KOPT-K1 (cell line): ENCODE results near the gene TMEM81.

Experiments used
- H3K27ac ChIP-seq: fragments of 200-600 bp; sonication (generic); 2 replicates; pipeline ENCODE4 v1.5.1; 2016; ENCODE audit warnings: antibody characterized with exemption, mild to moderate bottlenecking, low read depth, low read length; ENCODE audit not compliant: poor library complexity, severe bottlenecking
- H3K36me3 ChIP-seq: fragments of 200-600 bp; sonication (generic); 2 replicates; pipeline ENCODE4 v1.5.1; 2017; ENCODE audit warnings: antibody characterized with exemption, mild to moderate bottlenecking, low read length, moderate library complexity; ENCODE audit not compliant: insufficient read depth
- H3K9me3 ChIP-seq: fragments of 200-600 bp; sonication (generic); 2 replicates; pipeline ENCODE4 v1.5.1; 2017; ENCODE audit warnings: antibody characterized with exemption, low read length, mild to moderate bottlenecking; ENCODE audit not compliant: insufficient read depth, poor library complexity, severe bottlenecking

The TMEM81 gene

GRCh38 chr1:205069371-205070125 is 14.7 kb downstream of the TMEM81 start:
- no peak overlapping the region for H3K27ac ChIP-seq
- H3K9me3 ChIP-seq, result no peaks in the 10 kb centered on the region
- no peaks in the 10 kb centered on the region for H3K36me3 ChIP-seq

DNA sequence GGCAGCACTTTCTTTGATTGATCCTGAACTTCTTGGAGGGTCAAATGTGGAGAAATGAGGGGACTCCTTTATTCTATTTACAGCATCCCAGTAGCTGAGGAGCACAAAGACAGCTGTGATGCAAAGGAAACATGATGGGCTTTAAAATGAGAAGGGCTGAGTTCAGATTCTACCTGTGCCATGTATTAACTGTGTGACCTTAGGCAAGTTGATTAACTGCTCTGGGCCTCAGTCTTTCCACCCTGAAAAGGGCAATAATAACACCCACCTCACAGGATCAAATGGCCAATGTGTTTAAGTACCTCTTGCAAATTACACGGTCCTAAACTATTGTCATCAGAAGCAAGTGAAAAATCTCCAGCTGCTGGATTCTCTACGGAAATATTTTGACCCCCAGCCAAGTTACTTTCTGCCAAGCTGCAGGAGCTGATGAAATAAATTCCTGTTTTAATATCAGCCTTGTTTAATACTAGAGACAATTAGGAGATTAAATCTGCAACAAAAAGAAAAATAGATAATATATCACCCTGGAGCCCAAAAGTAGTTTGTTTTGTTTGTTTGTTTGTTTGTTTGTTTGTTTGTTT is 15.7 kb downstream of the TMEM81 start:
- Histone ChIP-seq H3K27ac (no peak overlapping the region), H3K36me3 (no peaks in the 10 kb centered on the region), H3K9me3 (no peaks in the 10 kb centered on the region)

GRCh38 chr1:205068001-205068400 is 16.3 kb downstream of the TMEM81 start:
- no peaks in the 10 kb centered on the region for H3K36me3 ChIP-seq
- H3K9me3 ChIP-seq, result no peaks in the 10 kb centered on the region

DNA sequence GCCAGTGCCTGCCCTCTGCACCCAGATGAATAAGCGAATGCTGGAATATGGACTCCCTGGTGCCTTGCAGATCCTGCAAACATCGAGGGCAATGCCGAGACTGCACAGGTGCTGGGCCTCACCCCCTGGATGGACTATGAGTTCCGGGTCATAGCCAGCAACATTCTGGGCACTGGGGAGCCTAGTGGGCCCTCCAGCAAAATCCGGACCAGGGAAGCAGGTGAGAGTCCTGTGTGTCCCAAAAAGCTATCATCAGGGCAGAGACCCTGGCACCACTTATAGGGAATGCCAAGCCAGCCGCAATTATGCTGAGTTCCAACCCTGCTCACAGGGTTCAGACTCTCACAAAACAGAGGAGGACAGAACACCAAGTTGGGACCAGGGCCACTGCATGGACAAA is 17.2 kb downstream of the TMEM81 start:
- H3K9me3 ChIP-seq, result no peaks in the 10 kb centered on the region
- H3K36me3 ChIP-seq, result no peaks in the 10 kb centered on the region
- no peak overlapping the region for H3K27ac ChIP-seq

More at GRCh38 chr1:205068001-205068400, 16.3 kb downstream of the TMEM81 start:
- H3K27ac ChIP-seq, result no peak overlapping the region

DNA sequence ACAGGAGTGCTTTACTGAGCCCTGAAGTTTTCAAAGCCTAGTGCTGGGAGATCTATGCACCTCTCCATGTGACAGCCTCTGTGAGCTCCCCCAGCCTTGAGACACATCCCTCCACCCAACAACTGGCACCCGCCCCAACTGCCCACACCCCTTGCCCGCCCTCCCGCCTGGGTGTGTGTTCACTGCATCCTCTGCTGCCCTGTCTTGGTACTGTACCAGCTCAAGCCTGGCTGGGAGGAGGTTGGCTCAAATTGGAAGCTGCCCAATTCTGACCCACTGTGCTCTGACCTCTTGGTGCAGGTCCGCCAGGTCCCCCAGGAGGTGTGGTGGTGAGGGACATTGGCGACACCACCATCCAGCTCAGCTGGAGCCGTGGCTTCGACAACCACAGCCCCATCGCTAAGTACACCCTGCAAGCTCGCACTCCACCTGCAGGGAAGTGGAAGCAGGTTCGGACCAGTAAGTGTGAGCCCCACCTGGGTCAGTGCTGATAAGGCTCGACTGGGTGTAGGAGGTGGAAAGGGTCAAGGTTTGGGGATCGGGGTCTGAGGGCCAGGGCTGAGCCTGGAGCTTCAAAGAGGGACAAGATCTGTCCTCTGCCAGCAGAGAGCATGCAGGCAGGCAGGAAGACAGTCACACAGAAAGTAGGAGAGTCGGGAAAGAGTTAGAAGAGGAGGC is 18.0 kb downstream of the TMEM81 start:
- Histone ChIP-seq H3K36me3 (no peaks in the 10 kb centered on the region), H3K9me3 (no peaks in the 10 kb centered on the region), H3K27ac (no peak overlapping the region)

DNA sequence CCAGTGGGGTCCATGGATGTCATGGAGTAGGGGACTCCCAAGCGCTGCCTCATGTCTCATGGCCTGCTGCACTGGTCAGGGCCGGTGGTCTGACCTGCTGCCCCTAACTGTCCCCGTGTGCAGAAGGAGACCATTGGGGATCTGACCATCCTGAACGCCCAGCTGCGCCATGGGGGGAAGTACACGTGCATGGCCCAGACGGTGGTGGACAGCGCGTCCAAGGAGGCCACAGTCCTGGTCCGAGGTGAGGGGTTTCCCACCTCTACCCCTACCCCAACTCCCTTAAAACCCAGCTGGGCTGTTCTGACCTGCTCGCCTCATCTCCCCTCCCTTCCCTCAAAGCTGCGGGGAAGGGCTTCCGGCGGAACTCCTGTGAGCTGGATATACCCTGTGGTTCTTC is 18.6 kb downstream of the TMEM81 start:
- no peak overlapping the region for H3K27ac ChIP-seq
- no peaks in the 10 kb centered on the region for H3K36me3 ChIP-seq
- H3K9me3 ChIP-seq, result no peaks in the 10 kb centered on the region

DNA sequence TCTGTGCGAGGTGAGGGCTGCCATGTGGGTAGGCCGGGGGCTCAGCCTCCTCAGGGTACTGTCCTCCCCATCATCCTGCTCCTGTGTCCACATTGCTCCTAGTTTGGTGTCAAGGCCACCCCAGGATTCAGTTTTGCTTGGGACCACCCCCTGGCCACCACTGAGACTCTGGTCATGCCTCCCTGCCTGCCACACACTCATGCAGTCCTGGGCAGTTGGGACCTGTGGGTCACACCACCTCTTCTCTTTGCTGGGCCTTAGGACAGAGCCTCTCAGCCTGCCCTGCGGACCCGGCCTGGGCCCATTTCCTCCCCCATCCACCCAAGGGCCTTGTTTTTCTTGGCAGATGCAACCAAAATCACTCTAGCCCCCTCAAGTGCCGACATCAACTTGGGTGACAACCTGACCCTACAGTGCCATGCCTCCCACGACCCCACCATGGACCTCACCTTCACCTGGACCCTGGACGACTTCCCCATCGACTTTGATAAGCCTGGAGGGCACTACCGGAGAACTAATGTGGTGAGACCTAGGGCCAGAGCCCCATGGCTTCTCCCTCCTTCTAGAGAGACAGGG is 19.4 kb downstream of the TMEM81 start:
- Histone ChIP-seq H3K27ac (no peak overlapping the region), H3K9me3 (no peaks in the 10 kb centered on the region), H3K36me3 (no peaks in the 10 kb centered on the region)

DNA sequence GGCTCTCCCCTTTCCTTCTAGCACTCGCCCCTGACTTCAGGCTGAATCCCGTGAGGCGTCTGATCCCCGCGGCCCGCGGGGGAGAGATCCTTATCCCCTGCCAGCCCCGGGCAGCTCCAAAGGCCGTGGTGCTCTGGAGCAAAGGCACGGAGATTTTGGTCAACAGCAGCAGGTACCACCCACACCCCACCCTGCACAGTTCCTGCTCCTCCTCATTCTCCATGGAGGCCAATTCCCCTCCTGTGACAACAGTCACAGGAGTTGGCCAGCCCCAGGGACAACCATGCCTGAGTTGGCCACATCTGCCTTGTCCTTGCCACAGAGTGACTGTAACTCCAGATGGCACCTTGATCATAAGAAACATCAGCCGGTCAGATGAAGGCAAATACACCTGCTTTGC is 20.0 kb downstream of the TMEM81 start:
- no peaks in the 10 kb centered on the region for H3K9me3 ChIP-seq

DNA sequence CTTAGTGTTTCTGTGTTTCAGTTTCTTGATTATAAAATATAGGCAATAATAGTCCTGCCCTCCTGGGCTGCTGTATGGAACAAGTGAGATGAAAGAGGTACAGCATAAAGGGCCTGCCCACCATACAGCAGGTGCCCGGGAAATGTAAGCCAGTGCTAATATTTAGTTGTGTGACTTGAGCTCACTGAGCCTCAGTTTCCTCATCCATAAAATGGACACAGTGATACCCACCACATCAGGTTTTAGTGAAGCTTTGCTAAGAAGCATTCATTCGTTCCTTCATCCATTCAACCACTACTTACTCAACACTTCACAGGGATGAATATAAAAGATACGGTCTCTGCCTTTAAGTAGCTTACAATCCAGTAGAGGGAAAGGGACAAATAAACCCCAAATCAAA is 21.4 kb downstream of the TMEM81 start:
- Histone ChIP-seq H3K27ac (no peak overlapping the region), H3K36me3 (no peaks in the 10 kb centered on the region), H3K9me3 (no peaks in the 10 kb centered on the region)

More for the DNA sequence above, 20.0 kb downstream of the TMEM81 start:
- no peak overlapping the region for H3K27ac ChIP-seq
- H3K36me3 ChIP-seq, result no peaks in the 10 kb centered on the region

DNA sequence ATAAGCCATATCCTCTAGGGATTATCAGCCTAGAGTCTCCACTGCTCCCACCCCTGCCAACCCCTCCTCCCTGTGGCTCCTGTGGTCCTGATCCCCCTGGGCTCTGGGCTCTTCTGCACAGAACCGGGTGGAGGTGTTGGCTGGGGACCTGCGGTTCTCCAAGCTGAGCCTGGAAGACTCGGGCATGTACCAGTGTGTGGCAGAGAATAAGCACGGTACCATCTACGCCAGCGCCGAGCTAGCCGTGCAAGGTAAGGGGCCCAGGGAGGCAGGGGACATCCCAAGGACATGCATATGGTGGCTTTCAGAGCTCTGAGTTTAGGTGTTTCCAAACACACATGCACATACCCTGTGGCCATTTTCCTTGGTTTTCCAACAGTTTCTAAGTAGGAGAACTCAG is 21.9 kb downstream of the TMEM81 start:
- no peaks in the 10 kb centered on the region for H3K9me3 ChIP-seq
- no peak overlapping the region for H3K27ac ChIP-seq
- no peaks in the 10 kb centered on the region for H3K36me3 ChIP-seq

- H3K9me3 ChIP-seq, result no peaks in the 10 kb centered on the region
- no peak overlapping the region for H3K27ac ChIP-seq
- H3K36me3 ChIP-seq, result no peaks in the 10 kb centered on the region
Measured at GRCh38 chr1:205061665-205062069, 22.6 kb downstream of the TMEM81 start.

- Histone ChIP-seq H3K9me3 (no peaks in the 10 kb centered on the region), H3K36me3 (no peaks in the 10 kb centered on the region), H3K27ac (no peak overlapping the region)
Measured at GRCh38 chr1:205061227-205061626, 23.0 kb downstream of the TMEM81 start.

DNA sequence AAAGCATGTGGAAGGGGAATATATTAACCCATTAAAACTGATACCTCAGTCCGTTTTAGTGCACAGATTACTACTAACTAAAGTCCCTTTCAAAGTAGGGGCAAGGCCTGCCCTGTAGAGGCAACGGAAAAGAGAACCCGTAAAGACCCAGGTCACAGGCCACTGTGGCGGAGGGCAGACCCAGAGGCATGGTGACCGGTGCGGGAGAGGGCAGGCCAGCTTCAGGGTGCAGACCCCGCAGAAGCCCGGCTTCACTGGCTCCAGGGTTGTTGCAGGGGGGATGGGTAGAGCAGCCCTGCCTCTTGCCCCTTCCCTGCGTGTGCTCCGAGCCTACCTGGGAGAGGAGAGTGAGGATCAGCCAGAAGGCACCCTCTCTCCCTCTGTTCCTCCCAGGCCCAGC is 23.5 kb downstream of the TMEM81 start:
- Histone ChIP-seq H3K27ac (no peak overlapping the region), H3K9me3 (no peaks in the 10 kb centered on the region), H3K36me3 (no peaks in the 10 kb centered on the region)

DNA sequence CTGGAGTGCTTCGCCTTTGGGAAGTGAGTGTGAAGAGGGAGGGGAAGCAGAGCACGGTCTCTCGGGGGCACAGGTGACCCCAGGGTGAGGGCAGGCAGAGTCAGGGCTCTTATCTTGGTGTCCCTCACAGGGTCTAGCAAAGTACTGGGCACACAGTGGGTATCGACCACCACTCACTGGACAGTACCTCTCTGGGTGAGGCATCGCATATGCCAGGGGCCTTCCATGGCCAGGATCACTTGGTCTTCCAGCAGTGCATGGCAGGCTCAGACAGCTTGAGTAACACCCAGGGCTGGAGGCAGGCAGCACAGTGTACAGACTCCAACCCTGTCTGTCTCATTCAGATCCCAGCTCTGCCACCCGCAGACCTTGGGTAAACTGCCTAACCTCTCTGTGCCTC is 24.6 kb downstream of the TMEM81 start:
- H3K36me3 ChIP-seq, result no peaks in the 10 kb centered on the region
- no peaks in the 10 kb centered on the region for H3K9me3 ChIP-seq
- no peak overlapping the region for H3K27ac ChIP-seq

DNA sequence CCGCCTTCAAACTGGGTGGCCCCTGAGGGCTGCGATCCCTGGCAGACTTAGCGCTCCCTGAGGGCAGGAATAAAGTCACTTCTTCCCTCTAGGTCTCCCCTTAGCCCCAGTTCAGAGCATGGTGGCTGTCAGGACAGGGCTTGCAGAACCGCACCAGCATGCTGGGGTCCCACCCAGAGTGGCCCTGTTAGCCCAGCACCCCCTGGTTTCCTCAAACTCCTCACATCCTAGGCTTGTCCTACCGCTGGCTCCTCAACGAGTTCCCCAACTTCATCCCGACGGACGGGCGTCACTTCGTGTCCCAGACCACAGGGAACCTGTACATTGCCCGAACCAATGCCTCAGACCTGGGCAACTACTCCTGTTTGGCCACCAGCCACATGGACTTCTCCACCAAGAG is 25.4 kb downstream of the TMEM81 start:
- Histone ChIP-seq H3K36me3 (no peaks in the 10 kb centered on the region), H3K27ac (no peak overlapping the region), H3K9me3 (no peaks in the 10 kb centered on the region)
